Measurements from ENCODE around the gene COL11A1. TPM values are rescaled to one million over a fixed set of nuclear protein-coding genes. Genes with fewer than 3 reads are reported as not detected.
"Not testable (repeated sequence)": the region's sequence is repeated elsewhere in the genome, so short reads cannot be mapped to it uniquely, and the experiment has no call there.

Gene COL11A1
- 16.0 TPM for polyA plus RNA-seq (ENCODE audit: insufficient read length)

DNA sequence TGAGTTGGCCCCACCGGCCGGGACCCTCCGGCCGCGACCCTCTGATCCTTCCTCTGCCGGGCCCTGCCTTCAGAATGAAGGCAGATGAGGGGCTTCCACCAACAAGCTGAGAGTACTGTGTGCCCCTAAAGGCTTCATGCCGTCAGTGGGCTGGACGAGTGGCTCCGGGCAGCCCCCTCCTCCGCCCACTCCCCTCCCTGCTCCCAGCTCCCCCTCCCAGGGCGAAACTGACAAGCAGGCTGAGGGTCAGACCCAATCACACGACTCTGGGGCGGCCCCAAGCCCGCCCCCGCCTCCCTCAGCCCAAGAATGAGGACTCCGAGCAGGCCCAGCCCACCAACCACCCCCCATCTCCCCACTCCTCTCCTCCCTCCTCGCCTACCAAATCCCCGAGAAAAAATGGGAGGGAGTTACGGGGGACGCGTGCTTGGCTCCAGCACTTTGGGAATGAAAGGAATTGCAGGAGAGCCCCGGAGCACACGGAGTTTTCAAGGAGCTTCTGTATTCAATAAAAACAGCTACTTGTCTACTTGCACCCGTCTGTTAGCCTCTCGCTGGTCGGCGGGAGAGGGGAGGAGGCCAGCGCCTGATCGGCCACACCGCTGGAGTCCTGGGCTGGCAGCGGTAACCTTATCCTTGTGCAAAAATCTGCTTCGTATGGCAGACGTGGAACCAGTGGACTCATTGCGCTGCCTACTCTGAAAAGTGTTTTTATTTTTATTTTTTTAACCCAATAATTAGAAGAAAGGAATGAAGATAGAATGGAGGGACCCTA, at the start of gene COL11A1:
Gene COL11A1, minus strand, starts transcription at position 147 of the 775 bp plus-strand sequence. CDS start 344 bp downstream, outside the sequence.
- peak; percentile 81 for DNase-seq

DNA sequence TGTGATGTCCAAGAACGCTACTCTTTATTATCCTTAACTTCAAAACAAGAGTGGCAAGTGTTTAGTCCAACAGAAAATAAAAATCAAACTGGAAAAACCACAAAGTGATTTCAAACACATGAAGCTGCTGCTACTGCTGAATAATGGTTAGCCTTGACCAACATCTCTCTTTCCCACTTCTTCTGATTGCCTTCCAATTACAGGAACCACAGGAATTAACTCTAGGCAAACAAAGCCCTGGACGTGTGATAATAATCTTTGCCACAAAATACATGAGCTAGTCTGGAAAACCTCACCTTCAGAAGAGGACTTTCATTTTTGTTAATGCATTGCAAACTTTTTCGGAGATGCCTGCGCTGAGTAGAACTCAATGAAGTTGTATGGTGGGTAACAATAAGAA, 48.6 kb upstream of the COL11A1 start:
- no peak for DNase-seq

DNA sequence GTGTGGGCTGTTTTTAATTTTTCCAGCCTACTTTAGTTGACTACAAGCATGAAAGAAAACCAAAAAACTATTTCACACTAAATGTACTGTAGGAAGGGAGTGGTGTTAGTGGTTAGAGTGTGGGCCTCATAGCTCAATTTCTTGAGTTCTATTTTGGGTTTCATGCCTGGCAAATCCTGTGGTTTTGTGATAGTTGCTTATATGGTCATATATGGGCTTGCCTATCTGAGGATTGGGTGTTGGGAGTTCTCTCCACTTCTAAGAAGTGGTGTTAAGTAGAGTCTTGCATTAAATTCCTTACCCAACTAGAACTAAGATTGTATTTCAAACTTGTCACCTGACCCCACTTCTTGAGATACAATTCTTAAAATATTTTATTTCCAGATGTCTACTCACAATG, 37.8 kb upstream of the COL11A1 start:
- no peak for DNase-seq

DNA sequence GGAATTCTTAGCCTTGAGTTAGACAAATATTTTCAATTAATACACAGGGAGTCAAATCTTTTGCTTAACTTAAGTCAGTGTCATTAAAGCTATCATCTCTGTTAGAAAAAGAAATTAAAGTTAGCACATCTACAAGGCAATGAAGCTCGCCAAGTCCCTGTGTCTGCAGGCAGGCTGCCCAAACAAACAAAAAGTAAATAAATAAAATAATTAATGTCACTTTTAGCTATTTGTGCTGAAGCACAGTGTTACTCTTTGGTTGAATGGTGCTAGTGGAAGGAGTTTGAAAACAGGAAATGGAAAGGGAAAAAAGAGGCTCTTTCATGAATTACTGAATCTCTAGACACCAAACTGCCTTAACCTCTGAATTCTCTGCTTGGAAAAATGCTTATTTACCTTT, 37.1 kb upstream of the COL11A1 start:
- no peak for DNase-seq

DNA sequence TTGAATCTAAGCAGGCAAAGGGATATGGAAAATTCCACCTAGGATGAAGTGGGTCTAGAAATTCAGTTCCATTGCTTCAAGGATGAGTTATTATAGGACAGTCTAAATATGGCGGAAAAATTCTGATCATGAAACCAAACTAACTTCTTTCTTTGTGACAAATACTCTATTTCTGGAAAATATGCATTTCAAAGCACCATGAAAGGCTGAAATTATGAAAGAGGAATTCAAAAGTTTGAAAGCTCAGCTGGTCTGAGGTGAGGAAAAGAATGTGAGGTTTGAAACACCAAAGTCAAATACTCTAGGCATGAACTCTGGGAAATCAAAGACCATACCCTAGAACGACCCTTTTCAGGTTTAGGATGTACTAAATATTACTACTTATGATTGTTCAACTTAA, 36.4 kb upstream of the COL11A1 start:
- no peak for DNase-seq

DNA sequence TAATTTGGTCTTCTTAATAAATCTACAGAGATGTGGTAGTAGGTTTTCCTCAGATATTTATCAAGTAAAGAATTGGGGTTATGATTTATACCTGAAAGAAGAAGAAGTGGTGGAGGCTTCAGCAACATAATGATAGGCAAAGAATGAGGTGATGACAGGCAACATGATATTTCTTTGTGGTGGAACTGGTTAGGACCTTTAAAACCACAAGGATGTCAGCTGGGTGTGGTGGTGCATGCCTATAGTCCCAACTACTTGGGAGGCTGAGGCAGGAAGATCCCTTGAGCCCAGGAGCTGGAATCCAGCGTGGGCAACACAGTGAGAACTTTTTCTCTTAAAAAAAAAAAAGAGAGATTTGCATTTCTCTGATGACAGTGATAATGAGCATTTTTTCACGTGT, 34.1 kb upstream of the COL11A1 start:
- no peak for DNase-seq

DNA sequence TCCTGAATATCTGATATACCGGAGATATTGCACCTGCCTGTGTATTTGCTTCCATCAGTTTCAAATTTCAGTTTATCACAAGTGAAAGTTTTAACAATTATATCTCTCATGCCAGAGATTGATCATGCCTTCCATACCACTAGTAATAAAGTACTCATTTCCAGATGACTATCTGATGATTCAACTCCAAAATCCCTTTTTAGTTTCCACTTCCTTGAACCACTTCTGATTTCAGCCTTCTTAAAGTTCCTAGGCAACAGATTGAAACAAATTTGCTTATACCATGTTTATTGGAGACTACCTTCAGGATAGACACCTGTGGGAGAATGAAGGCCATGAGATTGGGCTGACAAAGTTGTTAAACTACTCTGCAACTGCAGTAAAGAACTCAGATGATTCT, 21.5 kb upstream of the COL11A1 start:
- DNase-seq = no peak

DNA sequence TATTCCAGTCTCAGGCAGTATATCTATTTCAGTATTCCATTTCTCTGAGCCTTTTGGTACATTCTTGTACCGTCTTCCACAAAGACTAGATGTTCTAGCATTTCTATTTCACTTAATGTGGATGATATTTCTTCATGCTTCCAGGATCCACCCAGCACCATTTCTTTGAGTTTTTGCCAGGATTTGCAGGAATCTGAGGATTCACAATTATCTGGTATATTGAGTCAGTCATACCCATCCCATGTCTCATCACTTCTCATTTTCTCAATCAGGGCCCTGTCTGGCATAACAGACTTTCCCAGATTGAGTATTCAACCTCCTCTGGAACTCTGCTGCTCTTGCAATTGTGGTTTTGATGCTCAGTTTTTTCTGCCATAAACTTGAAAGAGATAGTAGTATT, 20.9 kb upstream of the COL11A1 start:
- DNase-seq = no peak

DNA sequence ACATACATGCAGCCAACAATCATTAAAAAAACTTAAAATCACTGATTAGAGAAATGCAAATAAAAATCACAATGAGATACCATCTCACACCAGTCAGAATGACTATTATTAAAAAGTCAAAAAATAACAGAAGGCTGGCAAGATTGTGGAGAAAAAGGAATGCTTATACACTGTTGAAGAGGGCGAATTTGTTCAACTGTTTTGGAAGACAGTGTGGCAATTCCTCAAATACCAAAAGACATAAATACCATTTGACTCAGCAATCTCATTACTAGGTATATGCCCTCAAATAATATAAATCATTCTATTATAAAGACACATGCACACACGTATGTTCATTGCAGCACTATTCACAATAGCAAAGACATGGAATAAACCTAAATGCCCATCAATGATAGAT, 19.9 kb upstream of the COL11A1 start:
- not testable (repeated sequence) for DNase-seq

DNA sequence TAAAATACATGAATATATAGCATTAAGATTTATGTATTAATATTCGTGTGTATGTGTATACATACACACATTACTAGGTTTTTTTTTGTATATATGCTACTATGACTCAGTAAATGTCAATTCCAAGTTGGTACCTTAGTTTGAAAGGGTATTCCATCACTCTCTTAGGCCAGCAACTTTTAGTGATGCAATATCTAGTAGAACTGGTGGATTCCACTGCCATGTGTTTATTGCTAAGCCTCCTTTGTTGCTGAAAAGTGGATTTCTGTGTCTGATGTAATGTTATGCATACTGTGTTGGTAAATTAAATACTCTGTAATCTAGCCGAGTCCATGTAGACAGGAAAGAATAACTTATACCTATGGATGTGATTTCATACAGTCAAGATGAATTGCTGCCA, 16.9 kb upstream of the COL11A1 start:
- DNase-seq = no peak

DNA sequence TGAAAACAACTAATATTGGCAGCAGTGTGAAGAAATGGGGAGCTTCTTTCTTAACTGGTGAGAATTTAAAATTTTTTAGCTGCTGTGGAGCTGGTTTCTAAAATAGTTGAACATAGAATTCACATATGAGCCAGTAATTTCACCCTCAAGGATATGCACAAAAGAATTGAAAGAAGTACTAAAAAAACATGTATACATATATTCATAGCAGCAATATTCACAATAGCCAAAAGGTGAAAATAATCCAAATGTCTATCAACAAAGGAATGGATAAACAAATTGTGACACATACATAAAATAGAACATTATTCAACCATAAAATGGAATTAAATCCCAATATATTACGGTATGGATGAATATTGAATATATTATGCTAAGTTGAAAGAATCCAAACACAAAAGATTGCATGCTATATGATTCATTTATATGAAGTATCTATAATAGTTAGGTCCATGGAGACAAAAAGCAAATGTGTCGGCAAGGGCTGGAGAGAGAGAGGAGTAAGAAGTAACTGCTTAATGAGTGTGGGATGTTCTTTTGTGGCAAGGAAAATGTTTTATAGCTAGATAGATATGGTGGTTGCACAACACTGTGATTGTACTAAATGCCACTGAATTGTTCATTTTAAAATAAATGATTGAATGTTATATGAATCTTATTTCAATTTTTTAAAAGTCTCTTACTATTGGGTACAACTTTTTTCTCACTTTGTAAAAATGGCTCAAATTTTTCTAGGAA, 14.8 kb upstream of the COL11A1 start:
- no peak for DNase-seq

DNA sequence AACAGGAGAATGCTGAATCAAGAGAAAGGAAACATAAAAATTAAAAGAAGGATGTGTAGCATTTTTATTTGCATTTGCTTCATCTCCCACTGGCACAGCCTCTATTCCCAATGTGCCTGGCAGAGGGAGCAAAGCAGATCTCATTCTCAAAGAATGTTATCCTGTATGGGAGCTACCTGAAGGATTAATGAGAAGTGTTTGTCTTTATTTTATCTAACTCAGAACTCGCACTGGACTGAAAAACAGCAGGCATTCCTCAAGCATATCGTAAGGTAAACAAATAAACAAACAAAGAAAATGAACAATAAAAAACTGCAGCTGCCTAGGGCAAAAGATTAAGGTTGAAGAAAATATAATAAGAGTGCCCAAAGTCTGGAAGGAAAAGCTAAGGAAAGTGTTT, 12.7 kb upstream of the COL11A1 start:
- DNase-seq = no peak

DNA sequence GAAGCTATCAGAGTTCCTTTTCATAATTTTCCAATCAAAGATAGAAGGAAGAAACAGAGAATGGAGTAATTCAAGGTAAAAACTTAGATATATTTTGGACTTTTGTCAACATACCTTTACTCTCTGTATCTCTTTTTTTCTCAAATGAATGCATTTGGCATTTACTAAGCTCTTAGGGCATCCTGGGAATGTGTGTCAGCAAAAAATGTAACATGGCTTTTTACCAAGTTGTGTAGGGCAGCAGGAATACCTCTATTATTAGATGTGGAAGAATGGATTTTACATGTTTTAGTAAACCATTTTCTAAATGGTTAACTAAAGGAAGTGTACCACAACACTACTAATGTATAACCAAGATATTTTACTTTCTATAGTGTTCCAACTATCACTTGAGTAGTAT, 4.2 kb upstream of the COL11A1 start:
- no peak for DNase-seq

DNA sequence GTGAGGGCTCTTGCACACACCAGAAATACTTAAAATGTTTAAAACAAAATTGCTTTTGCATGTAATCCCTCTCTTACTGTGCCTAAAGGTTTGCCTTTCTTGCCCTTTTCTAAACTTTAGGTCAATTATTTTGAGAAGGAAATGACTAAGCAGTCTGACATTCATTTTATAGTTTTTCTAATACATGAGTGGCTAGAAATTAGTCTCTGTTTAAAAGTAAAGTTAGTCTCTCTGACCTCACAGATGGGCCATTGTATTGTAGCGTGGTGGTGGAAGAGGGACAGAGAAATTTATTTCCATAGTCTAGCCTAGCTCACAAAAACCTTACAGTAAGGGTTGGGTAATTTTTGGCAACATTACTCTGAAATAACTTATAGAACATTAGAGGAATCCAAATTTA, 3.6 kb upstream of the COL11A1 start:
- no peak for DNase-seq

DNA sequence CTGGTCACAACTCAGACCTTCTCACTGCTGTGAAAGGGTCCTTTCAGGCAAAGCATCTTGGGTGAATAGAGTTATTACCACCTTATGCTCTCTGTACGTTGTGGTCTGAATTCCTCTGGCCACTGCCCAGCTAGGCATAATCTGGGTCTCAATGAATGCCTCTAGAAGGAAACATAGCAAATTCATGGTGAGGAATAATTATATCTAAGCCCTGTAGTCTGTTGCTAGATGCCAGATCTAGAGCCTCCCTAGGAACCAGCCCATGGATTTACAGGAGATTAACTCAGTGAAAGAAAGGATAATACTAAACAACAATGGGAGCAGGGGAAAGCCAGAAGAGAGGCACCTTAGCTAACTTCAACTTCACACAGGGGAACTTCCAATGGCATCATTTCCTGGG, 2.4 kb upstream of the COL11A1 start:
- DNase-seq = no peak

DNA sequence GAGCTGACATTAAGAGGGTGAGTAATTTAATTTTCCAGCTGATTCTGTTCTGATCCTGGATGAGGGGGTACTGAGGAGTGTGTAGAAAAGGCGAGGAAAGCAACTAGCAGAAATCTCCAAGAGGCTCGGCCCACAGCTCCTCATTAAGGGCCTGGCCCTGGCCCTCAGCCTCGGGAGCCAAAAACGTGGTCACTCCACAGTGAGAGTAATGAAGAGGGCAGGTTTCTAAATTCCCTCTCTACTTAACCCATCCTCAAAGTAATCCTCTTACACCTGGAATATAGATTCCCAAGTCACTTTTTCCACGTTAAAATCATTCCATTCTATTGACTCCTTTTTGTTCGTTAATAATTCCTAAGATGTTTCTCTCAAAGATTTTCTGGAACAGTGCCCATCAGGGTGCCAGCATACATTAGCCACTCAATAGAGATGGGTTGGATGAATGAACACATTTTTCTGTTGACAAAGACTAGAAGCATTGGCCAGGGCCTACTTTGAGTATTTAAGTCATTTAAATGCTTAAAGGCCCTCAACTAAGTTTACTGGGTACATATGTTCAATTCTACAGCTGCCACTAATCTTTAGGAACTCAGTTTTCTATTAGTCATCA, 1.1 kb upstream of the COL11A1 start:
- peak; percentile 40 for DNase-seq

DNA sequence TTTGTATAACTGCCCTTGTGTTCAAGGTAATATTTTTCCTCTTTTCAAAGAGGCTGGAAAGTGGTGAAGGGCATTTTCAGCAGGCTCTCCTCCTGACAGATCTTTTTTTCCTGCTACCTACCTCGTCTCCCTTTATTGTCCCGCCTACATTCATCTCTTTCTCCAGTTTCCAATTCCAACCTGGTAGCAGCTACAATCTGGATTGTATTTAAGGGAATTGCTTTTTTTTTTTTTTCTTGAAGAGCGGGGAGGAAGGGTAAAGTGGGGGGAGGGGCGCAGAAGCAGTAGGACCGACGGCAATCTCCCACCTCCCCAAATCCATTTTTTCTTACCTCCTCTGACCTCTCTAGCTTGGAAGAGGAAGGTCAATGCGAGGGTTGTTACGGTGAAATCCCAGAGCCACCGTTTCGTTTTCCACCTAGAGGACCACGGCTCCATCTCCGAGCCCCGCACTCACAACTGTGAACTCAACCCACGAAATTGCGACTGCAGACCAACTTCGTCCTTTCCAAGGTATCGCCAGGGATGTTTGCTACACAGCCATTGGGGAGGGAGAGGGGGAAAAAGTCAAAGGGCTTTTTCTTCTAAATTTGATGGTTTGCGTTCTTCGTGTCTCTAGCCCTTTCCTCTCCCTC, 464 bp downstream of the COL11A1 start:
- DNase-seq = peak; percentile 20

DNA sequence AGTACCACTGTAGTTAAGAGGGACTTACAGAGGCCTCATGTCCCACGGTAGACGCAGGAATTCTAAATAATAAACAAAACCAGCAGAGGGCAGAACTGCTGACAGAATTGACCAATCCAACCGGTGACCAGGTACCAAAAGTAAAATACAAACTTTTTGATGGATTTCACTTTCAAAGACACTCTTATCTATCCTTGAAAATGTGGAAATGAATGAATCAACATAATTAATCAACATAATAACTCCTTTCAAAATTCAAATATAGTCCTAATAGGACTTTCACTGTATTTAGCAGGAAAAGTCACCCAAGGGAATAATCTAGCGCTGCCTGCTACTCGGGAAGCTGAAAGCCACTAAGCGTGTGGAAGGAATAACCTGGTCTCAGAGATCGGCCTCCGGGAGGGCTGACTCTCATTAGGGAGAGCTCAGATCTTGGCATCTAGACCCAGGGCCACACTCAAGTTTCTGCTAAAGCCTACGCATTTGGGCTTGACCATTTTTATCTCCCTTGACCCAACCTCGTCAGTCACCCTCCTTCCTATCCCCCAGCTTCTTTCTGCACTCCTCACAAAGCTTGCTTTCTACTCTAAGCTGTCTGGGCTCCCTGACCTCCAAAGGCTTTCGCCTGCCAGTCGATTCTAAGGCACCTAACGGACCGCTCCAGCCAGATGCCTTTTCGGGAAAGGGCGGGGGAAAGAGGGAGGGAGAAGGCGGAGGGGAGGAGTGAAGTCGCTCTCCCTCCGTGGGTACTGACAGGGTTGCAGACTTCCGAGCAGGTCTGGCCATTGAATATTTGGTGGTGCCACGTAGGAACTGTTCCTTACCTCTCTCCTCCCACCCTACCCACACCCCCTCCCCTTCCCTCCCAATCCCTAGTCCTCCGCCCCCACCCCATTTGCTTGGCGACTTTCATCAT, 1.6 kb downstream of the COL11A1 start:
- DNase-seq = peak; percentile 64

DNA sequence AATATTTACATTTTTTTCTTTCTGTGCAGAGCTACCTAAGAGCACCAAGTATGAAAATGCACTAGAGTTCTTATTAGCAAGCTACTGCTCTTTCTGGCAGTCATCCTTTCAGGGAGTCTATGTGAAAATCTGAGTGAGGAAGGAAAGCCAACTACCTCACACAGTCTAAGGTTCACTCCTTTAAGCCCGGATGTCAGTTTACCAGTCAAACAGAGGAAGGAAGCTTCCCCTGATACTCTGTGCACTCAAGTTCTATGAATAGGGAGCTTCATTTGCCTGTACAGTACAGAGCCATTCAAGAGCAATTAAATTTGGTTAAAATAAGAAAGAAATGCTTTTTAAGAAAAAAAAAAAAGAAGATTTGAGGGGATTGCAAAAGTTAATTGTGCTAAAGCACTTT, 6.9 kb downstream of the COL11A1 start:
- DNase-seq = no peak

DNA sequence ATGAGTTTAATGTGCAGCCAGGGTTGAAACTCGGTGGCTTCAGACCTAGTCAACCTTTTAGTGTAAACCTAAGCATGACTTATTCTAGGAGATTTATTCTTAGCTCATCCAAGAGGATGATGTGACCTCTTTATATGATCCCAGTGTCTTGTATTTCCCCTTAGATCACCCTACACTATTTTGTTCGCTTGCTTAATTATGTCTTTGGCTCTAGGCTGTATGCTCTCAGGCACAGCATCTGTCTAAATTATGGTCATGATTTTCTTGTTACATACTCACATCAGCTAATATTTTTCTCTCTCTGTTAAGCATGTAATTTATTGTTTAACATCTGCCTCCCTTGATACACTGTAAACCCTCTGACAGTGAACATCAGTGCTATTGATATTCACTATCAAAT, 19.1 kb downstream of the COL11A1 start:
- DNase-seq = no peak

DNA sequence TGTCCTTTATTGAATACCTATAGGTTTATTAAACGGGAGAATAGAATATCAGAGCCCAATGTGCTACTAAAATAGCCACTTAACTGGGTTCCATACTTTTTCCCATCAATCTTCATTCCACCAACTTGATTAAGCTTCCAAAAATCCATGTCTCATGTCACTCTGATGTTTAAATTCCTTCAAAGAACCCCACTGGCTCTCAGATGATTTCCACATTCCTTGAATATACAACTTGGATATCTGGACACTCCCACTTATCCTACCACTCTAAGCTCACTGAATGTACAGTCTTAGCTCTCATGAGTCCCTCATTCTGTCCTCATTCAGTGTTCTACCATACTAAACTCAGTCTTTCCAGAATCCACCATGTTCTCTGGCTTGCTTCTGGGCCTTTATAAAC, 21.1 kb downstream of the COL11A1 start:
- DNase-seq = no peak

DNA sequence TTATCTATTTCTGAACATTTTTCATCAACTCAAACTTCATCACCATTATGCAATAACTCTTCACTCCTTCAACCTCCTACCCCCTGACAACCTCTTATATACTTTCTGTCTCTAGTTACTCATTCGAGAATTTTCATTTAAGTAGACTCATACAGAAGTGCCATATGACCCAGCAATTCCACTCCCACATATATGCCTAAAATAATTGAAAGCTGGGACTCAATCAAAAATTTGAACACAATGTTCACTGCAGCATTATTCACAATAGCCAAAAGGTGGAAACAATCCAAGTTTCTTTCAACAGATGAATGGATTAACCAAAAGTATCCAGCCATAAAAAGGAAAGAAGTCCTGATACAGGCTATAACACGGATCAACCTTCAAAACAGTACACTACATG, 24.1 kb downstream of the COL11A1 start:
- no peak for DNase-seq

All from hindlimb muscle (tissue), 1 donor.